Measurements from ENCODE around the gene HDAC4. TPM values are rescaled to one million over a fixed set of nuclear protein-coding genes. Genes with fewer than 3 reads are reported as not detected.

HDAC4 gene
- total and polyA plus RNA-seq, 3 experiments from 2014 or later = 8.3 to 28.8 (median 24.0) TPM

DNA sequence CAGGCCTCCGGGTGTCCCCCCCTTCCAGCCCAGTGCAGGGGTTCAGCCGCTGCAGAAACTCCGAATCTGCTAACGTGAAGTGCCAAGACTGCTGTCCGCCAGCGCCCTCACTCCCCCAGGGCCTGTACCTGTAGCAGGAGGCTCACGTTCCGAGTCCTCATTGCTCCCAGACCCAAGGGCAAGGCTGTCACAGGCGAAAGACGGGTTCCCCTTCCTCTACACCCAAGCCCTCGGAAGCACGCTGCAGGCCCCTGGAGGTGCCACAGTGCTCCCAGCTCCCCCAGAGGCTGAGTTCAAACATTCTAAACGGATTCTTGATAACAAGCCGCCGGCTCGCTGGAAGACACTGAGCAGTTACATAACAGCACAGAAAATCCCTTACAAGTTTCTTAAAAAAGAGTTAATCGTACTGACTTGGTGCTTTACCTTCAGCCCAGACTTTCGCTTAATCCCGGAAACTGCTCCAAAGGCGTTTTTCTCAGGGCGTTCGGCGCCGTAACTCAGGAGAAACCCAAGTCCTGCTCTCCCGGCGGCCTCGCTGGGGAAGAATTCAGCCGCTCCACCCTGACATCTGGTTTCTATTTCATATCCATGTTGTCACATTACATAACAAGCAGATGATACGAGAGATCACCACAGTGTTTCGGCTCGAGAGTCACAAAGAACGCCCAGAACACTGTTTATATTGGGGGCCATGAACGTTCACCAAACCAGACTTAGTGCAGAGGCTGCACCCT is 92.0 kb downstream of the HDAC4 start:
- Mint-ChIP-seq H3K4me3 (no peak overlapping the region), H3K27ac (peak overlapping the region in 1 of 8 donors; percentile 57), H3K9me3 (no peaks in the 10 kb centered on the region), H3K27me3 (no peaks in the 10 kb centered on the region), H3K36me3 (no peaks in the 10 kb centered on the region), H3K4me1 (peaks cover 11 to 22% (median 19%) of the 10 kb centered on the region in 3 donors)
- DNase-seq = no peak
- POLR2A ChIA-PET = no interaction called here
- no peak overlapping the region for H3K4me3 ChIP-seq (ENCODE audit: low read length)
- CTCF ChIA-PET = no interaction called here
- no peaks in the 10 kb centered on the region for H3K9me3 ChIP-seq (ENCODE audit: low read length)
- H3K27me3 ChIP-seq (ENCODE audit: insufficient read depth, low read length, poor library complexity, severe bottlenecking) = no peaks in the 10 kb centered on the region
- H3K27ac ChIP-seq (ENCODE audit: low read depth, low read length) = no peak overlapping the region
- no peaks in the 10 kb centered on the region for H3K36me3 ChIP-seq (ENCODE audit: insufficient read depth, low read length)
- peaks cover 3% of the 10 kb centered on the region for H3K4me1 ChIP-seq (ENCODE audit: insufficient read depth, low read length)

DNA sequence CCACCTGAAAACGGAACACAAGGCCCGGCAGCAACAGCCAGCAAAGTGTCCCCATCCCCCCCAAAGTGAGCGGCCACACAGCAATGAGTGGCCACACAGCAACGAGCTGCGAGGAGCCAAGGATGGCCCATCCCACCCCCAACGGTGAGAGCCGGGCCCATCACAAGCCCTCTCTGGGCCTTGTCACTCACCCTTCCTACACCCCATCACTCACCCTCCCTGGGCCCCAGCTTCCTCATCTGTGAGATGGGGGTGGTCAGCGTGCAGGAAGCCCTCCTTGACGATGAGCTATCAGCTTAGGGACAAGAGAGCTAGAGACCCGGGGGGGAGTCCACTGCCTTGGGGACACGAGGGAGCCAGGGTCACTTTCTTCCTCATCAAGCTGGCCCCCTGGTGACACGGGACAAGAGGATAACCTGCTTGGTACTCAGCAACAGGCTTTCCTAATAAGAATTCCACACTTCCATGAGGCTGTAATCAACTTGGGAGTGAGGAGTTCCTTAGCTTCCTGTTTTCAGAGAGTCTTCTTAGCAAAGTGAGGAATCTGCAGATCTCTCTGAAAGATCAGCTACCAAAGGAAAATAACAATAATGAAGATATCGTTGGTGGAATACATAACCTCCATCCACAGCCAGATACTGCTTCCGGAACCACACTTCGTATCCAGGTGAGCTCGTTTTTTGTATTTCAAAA is 92.8 kb downstream of the HDAC4 start:
- H3K4me3 Mint-ChIP-seq = no peak overlapping the region
- no peaks in the 10 kb centered on the region for H3K36me3 Mint-ChIP-seq
- Histone ChIP-seq H3K4me1 (ENCODE audit: insufficient read depth, low read length) (peaks cover 5% of the 10 kb centered on the region), H3K27ac (ENCODE audit: low read depth, low read length) (no peak overlapping the region), H3K27me3 (ENCODE audit: insufficient read depth, low read length, poor library complexity, severe bottlenecking) (no peaks in the 10 kb centered on the region), H3K4me3 (ENCODE audit: low read length) (no peak overlapping the region), H3K9me3 (ENCODE audit: low read length) (no peaks in the 10 kb centered on the region), H3K36me3 (ENCODE audit: insufficient read depth, low read length) (no peaks in the 10 kb centered on the region)
- H3K9me3 Mint-ChIP-seq = no peaks in the 10 kb centered on the region
- ChIA-PET POLR2A (no interaction called here), CTCF (no interaction called here)
- no peaks in the 10 kb centered on the region for H3K27me3 Mint-ChIP-seq
- H3K4me1 Mint-ChIP-seq = peaks cover 17 to 30% (median 21%) of the 10 kb centered on the region in 3 donors
- peak overlapping the region in 1 of 8 donors; percentile 42 for H3K27ac Mint-ChIP-seq
- DNase-seq = no peak

DNA sequence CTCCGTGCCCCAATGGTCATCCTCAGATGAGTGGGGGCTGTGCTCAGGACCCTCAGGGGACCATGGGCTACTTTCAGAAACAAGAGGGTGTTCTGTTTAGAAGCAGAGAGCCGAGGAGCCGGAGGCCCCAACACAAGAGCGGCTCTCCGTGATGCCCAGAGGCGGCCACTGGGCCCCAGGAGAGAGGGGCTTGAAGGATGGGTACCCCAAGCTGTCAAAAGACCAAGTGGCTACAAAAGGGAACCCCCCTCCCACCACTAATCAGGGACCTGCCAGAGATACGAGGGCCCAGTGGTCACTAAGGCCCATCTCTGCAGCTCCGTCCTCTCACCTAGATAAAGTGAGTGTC is 93.6 kb downstream of the HDAC4 start:
- peaks cover 5% of the 10 kb centered on the region for H3K4me1 ChIP-seq (ENCODE audit: insufficient read depth, low read length)
- H3K27me3 ChIP-seq (ENCODE audit: insufficient read depth, low read length, poor library complexity, severe bottlenecking) = no peaks in the 10 kb centered on the region
- Mint-ChIP-seq H3K9me3 (no peaks in the 10 kb centered on the region), H3K27ac (no peak overlapping the region), H3K36me3 (no peaks in the 10 kb centered on the region), H3K4me3 (peak overlapping the region in 1 of 7 donors; percentile 29), H3K4me1 (peaks cover 17 to 30% (median 21%) of the 10 kb centered on the region in 3 donors), H3K27me3 (no peaks in the 10 kb centered on the region)
- POLR2A ChIA-PET = no interaction called here
- CTCF ChIA-PET = no interaction called here
- no peaks in the 10 kb centered on the region for H3K9me3 ChIP-seq (ENCODE audit: low read length)
- H3K27ac ChIP-seq (ENCODE audit: low read depth, low read length) = no peak overlapping the region
- H3K36me3 ChIP-seq (ENCODE audit: insufficient read depth, low read length) = no peaks in the 10 kb centered on the region
- DNase-seq = no peak
- no peak overlapping the region for H3K4me3 ChIP-seq (ENCODE audit: low read length)

DNA sequence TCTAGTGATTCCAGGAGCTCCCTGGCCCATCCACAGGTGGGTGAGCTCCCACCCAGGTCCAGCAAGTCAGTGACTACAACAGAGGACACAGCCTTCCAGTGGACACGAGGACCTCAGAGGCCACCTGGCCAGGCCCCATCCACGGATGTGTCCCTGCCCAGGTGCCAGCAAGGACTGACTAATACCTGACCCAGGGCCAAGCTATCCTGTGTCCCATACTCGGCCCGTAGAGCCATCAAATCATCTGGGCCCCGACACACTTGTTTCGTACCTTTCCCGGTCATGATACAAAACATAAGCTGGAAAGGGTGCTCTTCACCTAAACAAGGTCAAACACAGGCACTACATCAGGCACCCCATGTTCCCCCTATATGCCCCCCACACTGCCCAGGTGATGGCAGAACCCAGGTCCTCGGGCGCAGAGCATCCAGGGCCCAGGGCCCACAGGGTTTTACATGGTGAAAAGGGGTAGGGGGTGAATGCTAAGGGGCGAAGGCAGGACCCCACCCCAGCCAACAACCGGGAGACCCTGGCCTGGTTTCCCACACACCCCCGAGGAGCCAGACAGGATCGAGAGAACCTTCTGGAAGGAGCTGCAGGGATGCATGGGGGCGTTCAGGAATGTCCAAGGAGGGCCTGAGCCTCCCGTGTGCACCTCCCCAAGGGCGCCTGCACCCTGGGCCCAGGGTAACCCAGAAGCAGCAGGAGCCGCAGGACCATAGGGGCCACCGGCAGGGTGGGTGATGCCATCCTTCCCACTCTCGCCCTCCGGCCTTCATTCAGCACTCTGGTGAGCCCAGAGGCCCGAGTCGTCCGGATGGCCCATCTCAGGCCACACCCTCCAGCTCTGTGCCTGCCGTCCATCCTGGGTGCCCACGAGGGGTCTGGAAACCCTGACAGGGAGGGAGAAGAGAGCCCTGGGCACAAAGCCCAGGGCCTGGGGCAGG is 94.3 kb downstream of the HDAC4 start:
- Histone ChIP-seq H3K36me3 (ENCODE audit: insufficient read depth, low read length) (no peaks in the 10 kb centered on the region), H3K27me3 (ENCODE audit: insufficient read depth, low read length, poor library complexity, severe bottlenecking) (no peaks in the 10 kb centered on the region), H3K4me3 (ENCODE audit: low read length) (no peak overlapping the region), H3K27ac (ENCODE audit: low read depth, low read length) (no peak overlapping the region), H3K9me3 (ENCODE audit: low read length) (no peaks in the 10 kb centered on the region), H3K4me1 (ENCODE audit: insufficient read depth, low read length) (peaks cover 5% of the 10 kb centered on the region)
- H3K27ac Mint-ChIP-seq = peak overlapping the region in 2 of 8 donors; percentile 35 to 36
- peaks cover 17 to 31% (median 22%) of the 10 kb centered on the region in 3 donors for H3K4me1 Mint-ChIP-seq
- no peaks in the 10 kb centered on the region for H3K9me3 Mint-ChIP-seq
- H3K4me3 Mint-ChIP-seq = no peak overlapping the region
- no peaks in the 10 kb centered on the region for H3K36me3 Mint-ChIP-seq
- peak in 1 of 5 donors; percentile 30 for DNase-seq
- POLR2A ChIA-PET = no interaction called here
- CTCF ChIA-PET = interaction anchor here (2.1 kb wide), 1 partner anchor 14 kb away, joined by 4 read pairs; no protein-coding TSS in a partner anchor
- H3K27me3 Mint-ChIP-seq = no peaks in the 10 kb centered on the region

DNA sequence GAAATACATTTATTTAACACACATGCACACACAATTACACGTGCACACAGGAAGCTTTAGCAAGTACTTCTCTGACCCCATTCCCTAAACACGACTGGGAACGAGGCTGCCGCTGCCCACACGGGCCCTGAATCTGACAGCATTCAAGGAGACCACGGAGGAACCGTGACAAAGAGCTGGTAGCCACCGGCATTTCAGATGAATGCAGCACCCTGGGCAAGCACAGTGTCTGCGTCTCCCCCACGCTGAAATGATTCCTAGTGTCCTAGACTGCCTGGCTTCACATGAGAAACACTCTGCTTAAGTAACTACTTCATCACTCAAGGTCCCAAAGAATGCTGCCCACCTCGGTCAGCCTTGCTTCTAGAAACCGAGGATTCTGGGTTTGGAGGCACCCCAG is 95.0 kb downstream of the HDAC4 start:
- no peaks in the 10 kb centered on the region for H3K36me3 ChIP-seq (ENCODE audit: insufficient read depth, low read length)
- H3K27ac Mint-ChIP-seq = peak overlapping the region in 3 of 8 donors; percentile 32 to 36 (median 35)
- H3K4me3 Mint-ChIP-seq = no peak overlapping the region
- no peaks in the 10 kb centered on the region for H3K27me3 ChIP-seq (ENCODE audit: insufficient read depth, low read length, poor library complexity, severe bottlenecking)
- H3K4me1 ChIP-seq (ENCODE audit: insufficient read depth, low read length) = peaks cover 5% of the 10 kb centered on the region
- POLR2A ChIA-PET = no interaction called here
- no peak overlapping the region for H3K27ac ChIP-seq (ENCODE audit: low read depth, low read length)
- H3K4me3 ChIP-seq (ENCODE audit: low read length) = no peak overlapping the region
- CTCF ChIA-PET = interaction anchor here (2.1 kb wide), 1 partner anchor 15 kb away, joined by 4 read pairs; no protein-coding TSS in a partner anchor
- H3K36me3 Mint-ChIP-seq = no peaks in the 10 kb centered on the region
- no peaks in the 10 kb centered on the region for H3K27me3 Mint-ChIP-seq
- H3K4me1 Mint-ChIP-seq = peaks cover 17 to 31% (median 22%) of the 10 kb centered on the region in 3 donors
- no peaks in the 10 kb centered on the region for H3K9me3 ChIP-seq (ENCODE audit: low read length)
- DNase-seq = no peak
- H3K9me3 Mint-ChIP-seq = no peaks in the 10 kb centered on the region

DNA sequence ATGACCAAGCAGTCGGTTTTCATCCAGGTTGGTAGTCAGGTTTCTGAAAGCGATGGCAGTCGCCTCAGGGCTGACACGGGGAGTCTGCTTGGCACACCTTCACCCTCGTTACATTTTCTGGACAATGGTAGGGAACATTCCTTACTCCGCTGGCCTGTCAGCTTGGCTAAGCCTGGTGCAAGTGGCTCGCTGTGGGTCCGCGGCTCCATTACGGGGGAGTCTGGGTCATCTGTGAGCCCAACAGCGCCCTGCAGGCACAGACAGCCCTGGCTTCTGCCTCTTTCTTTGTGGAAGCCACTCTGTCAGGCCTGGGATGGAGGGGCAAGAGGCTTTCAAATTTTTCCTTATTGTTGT is 95.6 kb downstream of the HDAC4 start:
- H3K27me3 Mint-ChIP-seq = no peaks in the 10 kb centered on the region
- H3K4me1 ChIP-seq (ENCODE audit: insufficient read depth, low read length) = peaks cover 5% of the 10 kb centered on the region
- H3K27me3 ChIP-seq (ENCODE audit: insufficient read depth, low read length, poor library complexity, severe bottlenecking) = no peaks in the 10 kb centered on the region
- DNase-seq = no peak
- H3K9me3 ChIP-seq (ENCODE audit: low read length) = no peaks in the 10 kb centered on the region
- H3K27ac Mint-ChIP-seq = no peak overlapping the region
- POLR2A ChIA-PET = no interaction called here
- no peak overlapping the region for H3K4me3 ChIP-seq (ENCODE audit: low read length)
- H3K27ac ChIP-seq (ENCODE audit: low read depth, low read length) = no peak overlapping the region
- no peaks in the 10 kb centered on the region for H3K36me3 ChIP-seq (ENCODE audit: insufficient read depth, low read length)
- CTCF ChIA-PET = interaction anchor here (1.2 to 2.1 kb wide), 3 partner anchors 15 to 29 kb away, joined by 4 to 6 read pairs (median 5); no protein-coding TSS in a partner anchor
- H3K4me1 Mint-ChIP-seq = peaks cover 17 to 31% (median 20%) of the 10 kb centered on the region in 3 donors
- H3K36me3 Mint-ChIP-seq = no peaks in the 10 kb centered on the region
- H3K9me3 Mint-ChIP-seq = no peaks in the 10 kb centered on the region
- H3K4me3 Mint-ChIP-seq = no peak overlapping the region

- Mint-ChIP-seq H3K4me3 (peak overlapping the region in 2 of 7 donors; percentile 40 to 56), H3K27ac (peak overlapping the region in 5 of 8 donors; percentile 5 to 81 (median 67)), H3K9me3 (no peaks in the 10 kb centered on the region), H3K27me3 (no peaks in the 10 kb centered on the region), H3K36me3 (no peaks in the 10 kb centered on the region), H3K4me1 (peaks cover 18 to 35% (median 18%) of the 10 kb centered on the region in 3 donors)
- POLR2A ChIA-PET = interaction anchor here (0.6 to 0.7 kb wide), 2 partner anchors 15 to 17 kb away, joined by 3 to 10 read pairs; no protein-coding TSS in a partner anchor
- DNase-seq = no peak
- Histone ChIP-seq H3K9me3 (ENCODE audit: low read length) (no peaks in the 10 kb centered on the region), H3K27me3 (ENCODE audit: insufficient read depth, low read length, poor library complexity, severe bottlenecking) (no peaks in the 10 kb centered on the region), H3K36me3 (ENCODE audit: insufficient read depth, low read length) (no peaks in the 10 kb centered on the region), H3K4me1 (ENCODE audit: insufficient read depth, low read length) (peaks cover 5% of the 10 kb centered on the region), H3K27ac (ENCODE audit: low read depth, low read length) (no peak overlapping the region), H3K4me3 (ENCODE audit: low read length) (no peak overlapping the region)
- CTCF ChIA-PET = interaction anchor here (1.2 to 2.1 kb wide), 6 partner anchors 15 to 94 kb away, joined by 3 to 6 read pairs (median 4); no protein-coding TSS in a partner anchor
Observed at GRCh38 chr2:239304533-239305221, 96.1 kb downstream of the HDAC4 start.
